Prostate gland (tissue), 2 donors: ENCODE measurements around the gene PACSIN3. TPM values are rescaled to one million over a fixed set of nuclear protein-coding genes. Genes with fewer than 3 reads are reported as not detected.

Source experiments
- DNase-seq: peaks from one replicate; pipeline ENCODE4 v3.0.0-alpha.2; 2019; ENCODE audit warnings: low spot score
- H3K27ac ChIP-seq, 2 donors: fragments of 200-600 bp; sonication (generic); 2 replicates each; pipeline ENCODE4 v1.5.1; 2017 to 2019
- H3K27me3 ChIP-seq: fragments of 200-600 bp; sonication (generic); replicated peaks from 2 replicates; pipeline ENCODE4 v1.5.1; 2019; ENCODE audit not compliant: insufficient read depth
- H3K36me3 ChIP-seq, 2 donors: fragments of 200-600 bp; sonication (generic); 1 replicate in 1 of 2; 2 replicates in 1 of 2; pipeline versions ENCODE4 v1.5.1 to v1.8.1; 2017 to 2019
- H3K4me1 ChIP-seq: fragments of 200-600 bp; sonication (generic); replicated peaks from 2 replicates; pipeline ENCODE4 v1.5.1; 2019
- H3K4me3 ChIP-seq, 2 donors: fragments of 200-600 bp; sonication (generic); 2 replicates each; pipeline ENCODE4 v1.5.1; 2017 to 2019
- H3K9me3 ChIP-seq: fragments of 200-600 bp; sonication (generic); 2 replicates; pipeline ENCODE4 v1.5.1; 2017
- POLR2A ChIP-seq: fragments of 450-650 bp; IDR thresholded peaks from one replicate; pipeline ENCODE4 v1.6.1; 2016; ENCODE audit warnings: antibody characterized with exemption, mild to moderate bottlenecking
- POLR2AphosphoS5 ChIP-seq: sonication (generic); formaldehyde crosslinking; IDR thresholded peaks from one replicate; pipeline ENCODE4 v1.6.1; 2017; ENCODE audit warnings: antibody characterized with exemption
- whole genome bisulfite sequencing: methylation state at CpG from one replicate; pipeline ENCODE4 v1.1.5; 2018; 5-methylcytosine and 5-hydroxymethylcytosine counted together
- intact Hi-C: fragments of 100-400 bp; cut with DNase I; formaldehyde crosslinking; loops from one replicate; pipeline ENCODE4 v1.14.2; 2022
- total RNA-seq, 2 donors: library from RNA; depleted of rRNA; stranded (reverse); fragments of >200 nt; gene quantifications; one replicate each; pipeline ENCODE4 v1.1.0, GENCODE V29; 2016
- TF ChIP-seq, protein P1 (sequence below), 4 experiments: fragments of 200-600 bp in 2 of 4; fragments of 450-650 bp in 2 of 4; sonication (generic) in 2 of 4; IDR thresholded peaks; 1 replicate in 3 of 4; 2 replicates in 1 of 4; pipeline ENCODE4 v1.5.1; 2016 to 2019; ENCODE audit warnings: antibody characterized with exemption in 4 of 4, mild to moderate bottlenecking in 2 of 4, moderate library complexity in 2 of 4

PACSIN3 gene
- total RNA-seq, 2 donors from 2014 or later = 38.3 to 92.3 TPM

DNA sequence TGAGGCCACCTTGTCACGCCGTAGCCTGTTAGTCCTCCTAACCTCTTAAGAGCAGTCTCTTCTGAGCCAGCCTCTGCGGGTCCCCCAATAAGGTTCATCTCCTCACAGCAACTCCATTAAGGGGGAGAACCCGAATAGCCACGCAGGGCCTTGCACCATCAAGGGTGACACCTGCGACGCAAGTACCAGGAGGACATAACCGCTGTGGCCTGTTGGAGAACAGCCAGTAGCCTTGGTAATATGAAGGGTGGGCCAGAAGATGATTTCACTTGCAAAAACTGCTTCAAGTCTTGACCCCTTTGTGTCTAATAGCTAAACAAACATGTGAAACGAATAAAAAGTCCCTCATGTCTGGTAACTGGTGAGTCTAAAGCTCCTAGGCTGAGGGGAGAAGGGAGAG is 24.3 kb downstream of the PACSIN3 start:
- TF ChIP-seq POLR2AphosphoS5 = no peak
- TF ChIP-seq POLR2A = no peak
- TF ChIP-seq, protein P1, sequence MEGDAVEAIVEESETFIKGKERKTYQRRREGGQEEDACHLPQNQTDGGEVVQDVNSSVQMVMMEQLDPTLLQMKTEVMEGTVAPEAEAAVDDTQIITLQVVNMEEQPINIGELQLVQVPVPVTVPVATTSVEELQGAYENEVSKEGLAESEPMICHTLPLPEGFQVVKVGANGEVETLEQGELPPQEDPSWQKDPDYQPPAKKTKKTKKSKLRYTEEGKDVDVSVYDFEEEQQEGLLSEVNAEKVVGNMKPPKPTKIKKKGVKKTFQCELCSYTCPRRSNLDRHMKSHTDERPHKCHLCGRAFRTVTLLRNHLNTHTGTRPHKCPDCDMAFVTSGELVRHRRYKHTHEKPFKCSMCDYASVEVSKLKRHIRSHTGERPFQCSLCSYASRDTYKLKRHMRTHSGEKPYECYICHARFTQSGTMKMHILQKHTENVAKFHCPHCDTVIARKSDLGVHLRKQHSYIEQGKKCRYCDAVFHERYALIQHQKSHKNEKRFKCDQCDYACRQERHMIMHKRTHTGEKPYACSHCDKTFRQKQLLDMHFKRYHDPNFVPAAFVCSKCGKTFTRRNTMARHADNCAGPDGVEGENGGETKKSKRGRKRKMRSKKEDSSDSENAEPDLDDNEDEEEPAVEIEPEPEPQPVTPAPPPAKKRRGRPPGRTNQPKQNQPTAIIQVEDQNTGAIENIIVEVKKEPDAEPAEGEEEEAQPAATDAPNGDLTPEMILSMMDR (IDR thresholded peaks at IDR 0.05) = no peak
- Histone ChIP-seq H3K36me3 (peaks cover 7 to 19% of the 10 kb centered on the region in 2 donors), H3K4me1 (no peaks in the 10 kb centered on the region), H3K4me3 (no peak overlapping the region), H3K27ac (peak overlapping the region in 1 of 2 donors; percentile 20), H3K9me3 (no peaks in the 10 kb centered on the region), H3K27me3 (no peaks in the 10 kb centered on the region)
- no peak for DNase-seq
- intact Hi-C loops = no loop called here
- 49% methylated on average over 9 of the region's 9 CpGs for WGBS

DNA sequence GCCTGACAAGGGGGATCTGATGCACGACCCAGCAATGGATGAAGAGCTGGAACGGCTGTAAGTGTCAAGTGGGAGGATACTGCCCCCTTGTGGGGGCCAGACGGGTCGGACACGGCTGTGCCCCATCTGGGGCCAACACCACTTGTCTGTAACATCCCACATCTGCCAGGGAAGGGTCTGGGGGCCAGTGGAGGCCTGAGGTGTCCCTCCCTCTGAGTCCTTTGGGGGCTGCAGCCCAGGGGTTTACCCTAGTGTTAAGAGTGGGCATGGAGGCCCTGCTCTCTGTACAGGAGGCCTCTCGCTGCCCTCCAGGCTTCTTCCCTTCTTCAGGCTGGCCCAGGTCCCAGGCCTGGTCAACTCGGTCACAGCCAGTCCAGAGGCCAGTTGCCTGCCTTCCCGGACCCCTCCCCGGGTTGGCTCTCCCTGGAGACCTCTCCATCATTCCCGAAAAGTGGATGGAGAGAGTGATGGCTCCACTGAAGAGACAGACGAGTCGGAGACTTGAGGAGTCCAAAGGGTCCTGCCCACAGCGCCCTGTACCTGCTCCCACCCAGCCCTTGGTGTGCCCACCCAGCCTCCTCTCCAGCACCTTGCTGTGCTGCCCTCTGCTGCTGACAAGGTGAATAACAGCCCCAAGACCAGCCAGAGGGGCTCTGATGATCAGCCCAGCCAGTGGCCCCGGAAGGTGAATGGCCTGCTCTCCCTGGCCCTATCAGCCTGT is 24.9 kb downstream of the PACSIN3 start:
- H3K9me3 ChIP-seq = no peaks in the 10 kb centered on the region
- H3K4me3 ChIP-seq = no peak overlapping the region
- no peaks in the 10 kb centered on the region for H3K27me3 ChIP-seq
- DNase-seq = peak; percentile 36
- 43% methylated on average over 14 of the region's 14 CpGs for WGBS
- peak overlapping the region in 1 of 2 donors; percentile 20 for H3K27ac ChIP-seq
- TF ChIP-seq, protein P1 (IDR thresholded peaks at IDR 0.05) = peak; percentile 27 to 63 (median 61)
- no peak for TF ChIP-seq POLR2A
- peaks cover 3 to 13% of the 10 kb centered on the region in 2 donors for H3K36me3 ChIP-seq
- intact Hi-C loops = no loop called here
- no peaks in the 10 kb centered on the region for H3K4me1 ChIP-seq

DNA sequence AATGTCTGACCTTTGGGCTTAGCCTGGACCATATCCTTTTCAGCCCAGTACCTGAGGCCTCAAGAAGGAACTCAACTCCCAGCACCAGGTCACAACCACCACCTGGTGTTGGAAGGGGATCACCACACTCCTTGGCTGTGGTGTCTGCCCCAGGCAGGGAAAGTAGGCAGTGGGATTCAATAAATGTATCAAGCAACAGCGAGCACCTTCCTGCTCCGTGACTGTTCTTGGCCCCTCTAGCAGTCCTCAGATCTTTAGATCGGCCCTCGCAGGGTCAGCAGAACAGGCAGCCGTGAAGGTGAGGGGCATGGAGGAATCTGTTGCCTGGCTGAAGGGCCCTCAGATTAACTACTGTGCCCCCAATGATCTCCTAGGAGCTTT is 25.5 kb downstream of the PACSIN3 start:
- no peak overlapping the region for H3K27ac ChIP-seq
- no peaks in the 10 kb centered on the region for H3K27me3 ChIP-seq
- WGBS = 96% methylated on average over 5 of the region's 5 CpGs
- H3K4me1 ChIP-seq = no peaks in the 10 kb centered on the region
- H3K36me3 ChIP-seq = peaks cover 0 to 8% of the 10 kb centered on the region in 2 donors
- TF ChIP-seq POLR2AphosphoS5 (no peak), POLR2A (no peak)
- TF ChIP-seq, protein P1 (IDR thresholded peaks at IDR 0.05) = no peak
- intact Hi-C loops = no loop called here
- H3K9me3 ChIP-seq = no peaks in the 10 kb centered on the region
- DNase-seq = no peak
- H3K4me3 ChIP-seq = no peak overlapping the region

DNA sequence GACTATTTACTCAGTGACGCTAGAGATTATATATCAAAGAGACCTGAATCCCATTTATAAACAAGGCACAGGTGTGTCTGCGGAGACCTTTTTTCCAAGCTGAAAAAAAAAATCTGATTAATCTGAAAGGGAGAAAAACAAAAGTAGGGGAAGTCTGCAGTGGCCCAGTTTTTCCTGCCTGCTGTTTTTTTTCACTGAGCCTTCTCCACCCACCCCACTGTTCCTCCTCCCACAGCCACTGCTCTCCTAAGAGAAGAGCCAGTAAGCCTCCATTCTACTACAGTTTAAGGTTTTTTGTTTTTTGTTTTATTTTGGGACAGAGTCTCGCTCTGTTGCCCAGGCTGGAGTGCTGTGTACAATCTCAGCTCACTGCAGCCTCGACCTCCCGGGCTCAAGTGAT is 28.0 kb downstream of the PACSIN3 start:
- DNase-seq = no peak
- WGBS = 77% methylated on average over 5 of the region's 5 CpGs
- Histone ChIP-seq H3K9me3 (no peaks in the 10 kb centered on the region), H3K4me1 (no peaks in the 10 kb centered on the region), H3K4me3 (no peak overlapping the region), H3K36me3 (no peaks in the 10 kb centered on the region), H3K27ac (no peak overlapping the region), H3K27me3 (no peaks in the 10 kb centered on the region)
- intact Hi-C loops = no loop called here
- TF ChIP-seq, protein P1 (IDR thresholded peaks at IDR 0.05) = no peak
- no peak for TF ChIP-seq POLR2A
- no peak for TF ChIP-seq POLR2AphosphoS5

DNA sequence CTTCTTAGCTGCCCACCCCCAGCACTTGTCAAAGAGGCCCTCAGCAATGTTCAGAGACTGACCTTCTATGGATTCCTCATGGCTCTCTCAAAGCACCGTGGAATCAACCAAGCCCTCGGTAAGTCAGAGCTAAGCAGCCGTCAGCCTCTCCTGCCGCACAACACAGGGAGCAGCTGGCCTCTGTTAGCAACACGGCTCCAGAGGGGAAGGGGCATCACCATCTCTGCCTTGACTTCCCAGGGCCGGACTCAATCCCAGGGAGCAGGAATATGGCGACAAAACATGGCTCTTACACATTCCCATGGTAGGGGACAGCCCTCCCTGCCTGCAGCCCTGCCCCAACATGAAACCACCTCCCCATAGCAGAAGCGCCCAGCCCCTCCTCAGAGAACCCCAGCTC is 28.4 kb downstream of the PACSIN3 start:
- TF ChIP-seq POLR2AphosphoS5 (no peak), POLR2A (no peak)
- TF ChIP-seq, protein P1 (IDR thresholded peaks at IDR 0.05) = no peak
- WGBS = 84% methylated on average over 8 of the region's 8 CpGs
- H3K4me3 ChIP-seq = no peak overlapping the region
- no peaks in the 10 kb centered on the region for H3K9me3 ChIP-seq
- no peaks in the 10 kb centered on the region for H3K4me1 ChIP-seq
- intact Hi-C loops = no loop called here
- H3K27me3 ChIP-seq = no peaks in the 10 kb centered on the region
- DNase-seq = no peak
- H3K27ac ChIP-seq = no peak overlapping the region
- H3K36me3 ChIP-seq = no peaks in the 10 kb centered on the region
